WTC11 (cell line): ENCODE data around the gene INO80D. TPM values are rescaled to one million over a fixed set of nuclear protein-coding genes. Genes with fewer than 3 reads are reported as not detected.

ENCODE experiments used
- ATAC-seq: fragments of 200-7000 bp; cut with Tn5 transposase; 2 replicates; pipeline ENCODE4 v1.10.0; 2021; ENCODE audit warnings: mild to moderate bottlenecking, moderate library complexity
- CTCF ChIA-PET: fragments of 300-600 bp; sonication (Branson Sonifier 250); formaldehyde crosslinking; loops from one replicate; lab custom pipeline; 2021; ENCODE audit warnings: antibody characterized with exemption; lab: Charles Lee
- POLR2A ChIA-PET: fragments of 350-600 bp; sonication (Branson Sonifier 250); formaldehyde crosslinking; loops from one replicate; lab custom pipeline; 2021; ENCODE audit warnings: antibody characterized with exemption; lab: Charles Lee
- DNase-seq: peaks from one replicate; pipeline ENCODE4 v3.0.0; 2021; ENCODE audit warnings: low spot score
- H3K27ac Mint-ChIP-seq: 2 replicates; pipeline ENCODE4 v1.8.0; 2021; ENCODE audit warnings: mixed read lengths
- H3K27me3 Mint-ChIP-seq: 2 replicates; pipeline ENCODE4 v1.8.0; 2021; ENCODE audit warnings: low read depth, mild to moderate bottlenecking, moderate library complexity, mixed read lengths
- H3K36me3 Mint-ChIP-seq: 2 replicates; pipeline ENCODE4 v1.8.0; 2021; ENCODE audit warnings: mixed read lengths
- H3K4me1 Mint-ChIP-seq: 2 replicates; pipeline ENCODE4 v1.8.0; 2022; ENCODE audit warnings: mixed read lengths
- H3K4me3 Mint-ChIP-seq: 2 replicates; pipeline ENCODE4 v1.8.0; 2021; ENCODE audit warnings: mild to moderate bottlenecking, moderate library complexity, mixed read lengths
- H3K9me3 Mint-ChIP-seq: 2 replicates; pipeline ENCODE4 v1.8.0; 2021; ENCODE audit warnings: mixed read lengths
- ESRRA ChIP-seq: sonication (generic); formaldehyde crosslinking; IDR thresholded peaks from 2 replicates; pipeline ENCODE4 v1.8.1; 2022; ENCODE audit warnings: mild to moderate bottlenecking, missing genetic modification reagents, borderline replicate concordance
- HMGXB4 ChIP-seq: sonication (generic); formaldehyde crosslinking; IDR thresholded peaks from 2 replicates; pipeline ENCODE4 v1.8.1; 2023; ENCODE audit warnings: mild to moderate bottlenecking, moderate library complexity, missing genetic modification reagents
- IRF1 ChIP-seq: sonication (generic); formaldehyde crosslinking; IDR thresholded peaks from 2 replicates; pipeline ENCODE4 v1.8.0; 2023; ENCODE audit warnings: missing genetic modification reagents
- IRF2 ChIP-seq: sonication (generic); formaldehyde crosslinking; IDR thresholded peaks from 2 replicates; pipeline ENCODE4 v1.8.0; 2022; ENCODE audit warnings: low read depth, missing genetic modification reagents, borderline replicate concordance
- MYBL2 ChIP-seq: sonication (generic); formaldehyde crosslinking; IDR thresholded peaks from 2 replicates; pipeline ENCODE4 v1.8.1; 2023; ENCODE audit warnings: mild to moderate bottlenecking, moderate library complexity, missing genetic modification reagents
- NFE2L1 ChIP-seq: sonication (generic); formaldehyde crosslinking; IDR thresholded peaks from 2 replicates; pipeline ENCODE4 v1.8.1; 2023; ENCODE audit warnings: missing genetic modification reagents
- NFYB ChIP-seq: sonication (generic); formaldehyde crosslinking; conservative IDR thresholded peaks from 2 replicates; pipeline ENCODE4 v1.8.0; 2022; ENCODE audit warnings: low read depth, missing genetic modification reagents
- NR2C2 ChIP-seq: sonication (generic); formaldehyde crosslinking; IDR thresholded peaks from 2 replicates; pipeline ENCODE4 v1.8.0; 2022; ENCODE audit warnings: mild to moderate bottlenecking, missing genetic modification reagents
- NR3C1 ChIP-seq: sonication (generic); formaldehyde crosslinking; conservative IDR thresholded peaks from 2 replicates; pipeline ENCODE4 v1.8.1; 2023; ENCODE audit warnings: low read depth, mild to moderate bottlenecking, missing genetic modification reagents
- RELA ChIP-seq: sonication (generic); formaldehyde crosslinking; IDR thresholded peaks from 2 replicates; pipeline ENCODE4 v1.8.1; 2022; ENCODE audit warnings: missing genetic modification reagents, mild to moderate bottlenecking, borderline replicate concordance
- RORB ChIP-seq: fragments of 250-450 bp; sonication (Bioruptor Pico); IDR thresholded peaks from 2 replicates; pipeline ENCODE4 v1.9.0; 2021; ENCODE audit warnings: mild to moderate bottlenecking
- SMAD3 ChIP-seq: sonication (generic); formaldehyde crosslinking; IDR thresholded peaks from 2 replicates; pipeline ENCODE4 v1.8.0; 2022; ENCODE audit warnings: missing genetic modification reagents, mild to moderate bottlenecking, borderline replicate concordance
- SMAD4 ChIP-seq: sonication (generic); formaldehyde crosslinking; IDR thresholded peaks from 2 replicates; pipeline ENCODE4 v1.8.0; 2022; ENCODE audit warnings: mild to moderate bottlenecking, missing genetic modification reagents
- ZMAT4 ChIP-seq: fragments of 250-450 bp; sonication (Bioruptor Pico); IDR thresholded peaks from 2 replicates; pipeline ENCODE4 v1.9.0; 2021; ENCODE audit warnings: mild to moderate bottlenecking
- ZNF219 ChIP-seq: sonication (generic); formaldehyde crosslinking; IDR thresholded peaks from 2 replicates; pipeline ENCODE4 v1.8.0; 2023; ENCODE audit warnings: missing genetic modification reagents, mild to moderate bottlenecking, borderline replicate concordance
- ZNF512 ChIP-seq: sonication (generic); formaldehyde crosslinking; IDR thresholded peaks from 2 replicates; pipeline ENCODE4 v1.8.1; 2022; ENCODE audit warnings: missing genetic modification reagents, borderline replicate concordance
- ZNF671 ChIP-seq: fragments of 250-450 bp; sonication (Bioruptor Pico); IDR thresholded peaks from 2 replicates; pipeline ENCODE4 v1.8.0; 2021; ENCODE audit warnings: mild to moderate bottlenecking
- total RNA-seq: library from RNA; stranded (reverse); gene quantifications from 3 replicates; pipeline ENCODE4 v1.2.3, GENCODE V29; 2021
- TF ChIP-seq, protein P1 (sequence below): sonication (generic); formaldehyde crosslinking; IDR thresholded peaks from 2 replicates; pipeline ENCODE4 v1.8.0; 2022; ENCODE audit warnings: mild to moderate bottlenecking, missing genetic modification reagents
- TF ChIP-seq, protein P2 (sequence below): sonication (generic); formaldehyde crosslinking; IDR thresholded peaks from 2 replicates; pipeline ENCODE4 v1.8.1; 2022; ENCODE audit warnings: low read depth, missing genetic modification reagents, borderline replicate concordance
- TF ChIP-seq, protein P3 (sequence below): sonication (generic); formaldehyde crosslinking; IDR thresholded peaks from 2 replicates; pipeline ENCODE4 v1.8.1; 2023; ENCODE audit warnings: mild to moderate bottlenecking, missing genetic modification reagents
- TF ChIP-seq, protein P4 (sequence below): sonication (generic); formaldehyde crosslinking; IDR thresholded peaks from 2 replicates; pipeline ENCODE4 v1.8.0; 2022; ENCODE audit warnings: mild to moderate bottlenecking, missing genetic modification reagents

Gene INO80D
- total RNA-seq, 1 experiment from 2014 or later, result 30.9 TPM

GRCh38 chr2:205952282-205952681 lies 133.7 kb downstream of the INO80D start:
- Mint-ChIP-seq H3K4me3 (no peak overlapping the region), H3K36me3 (peaks cover 33% of the 10 kb centered on the region), H3K4me1 (peaks cover 33% of the 10 kb centered on the region), H3K27ac (no peak overlapping the region), H3K9me3 (peaks cover 36% of the 10 kb centered on the region), H3K27me3 (no peaks in the 10 kb centered on the region; the same call in none of the 2 replicates)
- ChIA-PET POLR2A (no interaction called here), CTCF (interaction anchor here (0.7 kb wide), 1 partner anchor 350 kb away, joined by 3 read pairs; no protein-coding TSS in a partner anchor)
- no peak for DNase-seq
- ATAC-seq, result no peak
- TF ChIP-seq IRF2 (no peak), IRF1 (CRISPR knock-in tag) (no peak), ZNF219 (CRISPR knock-in tag) (no peak), ZNF671 (CRISPR knock-in tag) (no peak), ZMAT4 (no peak), SMAD4 (no peak), NR2C2 (CRISPR knock-in tag) (no peak), NFYB (no peak), NFE2L1 (CRISPR knock-in tag) (no peak)
- TF ChIP-seq, protein P1, sequence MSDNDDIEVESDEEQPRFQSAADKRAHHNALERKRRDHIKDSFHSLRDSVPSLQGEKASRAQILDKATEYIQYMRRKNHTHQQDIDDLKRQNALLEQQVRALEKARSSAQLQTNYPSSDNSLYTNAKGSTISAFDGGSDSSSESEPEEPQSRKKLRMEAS (CRISPR knock-in tag), result no peak
- TF ChIP-seq, protein P2, sequence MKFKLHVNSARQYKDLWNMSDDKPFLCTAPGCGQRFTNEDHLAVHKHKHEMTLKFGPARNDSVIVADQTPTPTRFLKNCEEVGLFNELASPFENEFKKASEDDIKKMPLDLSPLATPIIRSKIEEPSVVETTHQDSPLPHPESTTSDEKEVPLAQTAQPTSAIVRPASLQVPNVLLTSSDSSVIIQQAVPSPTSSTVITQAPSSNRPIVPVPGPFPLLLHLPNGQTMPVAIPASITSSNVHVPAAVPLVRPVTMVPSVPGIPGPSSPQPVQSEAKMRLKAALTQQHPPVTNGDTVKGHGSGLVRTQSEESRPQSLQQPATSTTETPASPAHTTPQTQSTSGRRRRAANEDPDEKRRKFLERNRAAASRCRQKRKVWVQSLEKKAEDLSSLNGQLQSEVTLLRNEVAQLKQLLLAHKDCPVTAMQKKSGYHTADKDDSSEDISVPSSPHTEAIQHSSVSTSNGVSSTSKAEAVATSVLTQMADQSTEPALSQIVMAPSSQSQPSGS (CRISPR knock-in tag), result no peak
- TF ChIP-seq, protein P3, sequence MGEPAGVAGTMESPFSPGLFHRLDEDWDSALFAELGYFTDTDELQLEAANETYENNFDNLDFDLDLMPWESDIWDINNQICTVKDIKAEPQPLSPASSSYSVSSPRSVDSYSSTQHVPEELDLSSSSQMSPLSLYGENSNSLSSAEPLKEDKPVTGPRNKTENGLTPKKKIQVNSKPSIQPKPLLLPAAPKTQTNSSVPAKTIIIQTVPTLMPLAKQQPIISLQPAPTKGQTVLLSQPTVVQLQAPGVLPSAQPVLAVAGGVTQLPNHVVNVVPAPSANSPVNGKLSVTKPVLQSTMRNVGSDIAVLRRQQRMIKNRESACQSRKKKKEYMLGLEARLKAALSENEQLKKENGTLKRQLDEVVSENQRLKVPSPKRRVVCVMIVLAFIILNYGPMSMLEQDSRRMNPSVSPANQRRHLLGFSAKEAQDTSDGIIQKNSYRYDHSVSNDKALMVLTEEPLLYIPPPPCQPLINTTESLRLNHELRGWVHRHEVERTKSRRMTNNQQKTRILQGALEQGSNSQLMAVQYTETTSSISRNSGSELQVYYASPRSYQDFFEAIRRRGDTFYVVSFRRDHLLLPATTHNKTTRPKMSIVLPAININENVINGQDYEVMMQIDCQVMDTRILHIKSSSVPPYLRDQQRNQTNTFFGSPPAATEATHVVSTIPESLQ, result no peak

GRCh38 chr2:205948883-205949282 lies 137.1 kb downstream of the INO80D start:
- Mint-ChIP-seq H3K4me3 (no peak overlapping the region), H3K36me3 (peaks cover 24% of the 10 kb centered on the region), H3K27me3 (no peaks in the 10 kb centered on the region; the same call in 1 of the 2 replicates), H3K27ac (no peak overlapping the region), H3K4me1 (peaks cover 25% of the 10 kb centered on the region), H3K9me3 (peaks cover 24% of the 10 kb centered on the region)
- POLR2A ChIA-PET, result no interaction called here
- CTCF ChIA-PET, result interaction anchor here (0.8 to 3.4 kb wide), 11 partner anchors 9 to 135 kb away, joined by 3 to 38 read pairs (median 5); no protein-coding TSS in a partner anchor
- ATAC-seq (no peak), DNase-seq (no peak)
- TF ChIP-seq RORB (no peak), RELA (no peak), ESRRA (CRISPR knock-in tag) (no peak), ZNF512 (CRISPR knock-in tag) (no peak), MYBL2 (CRISPR knock-in tag) (no peak), HMGXB4 (CRISPR knock-in tag) (no peak), NR3C1 (no peak), SMAD3 (CRISPR knock-in tag) (no peak), ZMAT4 (no peak)
- TF ChIP-seq, protein P4, sequence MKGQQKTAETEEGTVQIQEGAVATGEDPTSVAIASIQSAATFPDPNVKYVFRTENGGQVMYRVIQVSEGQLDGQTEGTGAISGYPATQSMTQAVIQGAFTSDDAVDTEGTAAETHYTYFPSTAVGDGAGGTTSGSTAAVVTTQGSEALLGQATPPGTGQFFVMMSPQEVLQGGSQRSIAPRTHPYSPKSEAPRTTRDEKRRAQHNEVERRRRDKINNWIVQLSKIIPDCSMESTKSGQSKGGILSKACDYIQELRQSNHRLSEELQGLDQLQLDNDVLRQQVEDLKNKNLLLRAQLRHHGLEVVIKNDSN (CRISPR knock-in tag), result no peak
